HepG2 (cell line): ENCODE data around the gene GABRA1. TPM values are rescaled to one million over a fixed set of nuclear protein-coding genes. Genes with fewer than 3 reads are reported as not detected.

Experiments
- ATAC-seq: fragments of 200-7000 bp; cut with Tn5 transposase; 3 replicates; pipeline ENCODE4 v1.9.1; 2020; ENCODE audit warnings: mild to moderate bottlenecking, moderate library complexity
- BruUV-seq: library from RNA; stranded (reverse); fragments of 400-500 nt; replicated peaks from 2 replicates; lab custom pipeline; 2021; lab: Mats Ljungman, UMichigan
- CTCF ChIA-PET: fragments of 300-600 bp; formaldehyde crosslinking; extraction: SDS; loops from one replicate; lab custom pipeline; 2021; ENCODE audit warnings: low total read pairs, inconsistent platforms, low intra/inter-chr PET ratio; lab: Yijun Ruan, JAX
- POLR2A ChIA-PET: fragments of 350-600 bp; sonication (Branson Sonifier 250); formaldehyde crosslinking; loops from one replicate; lab custom pipeline; 2020; ENCODE audit warnings: antibody characterized with exemption, inconsistent platforms; lab: Yijun Ruan, JAX
- DNase-seq: peaks from one replicate; pipeline ENCODE4 v3.0.0-alpha.2; 2015; ENCODE audit warnings: low spot score
- FAIRE-seq: peaks from 3 replicates; lab custom pipeline; 2011; peaks lifted over from hg19 to GRCh38; lab: Jason Lieb, UNC
- H2AFZ ChIP-seq: one replicate; pipeline ENCODE4 v1.6.1; 2011; ENCODE audit warnings: low read length, inconsistent platforms
- H3K27ac ChIP-seq: fragments of 300-600 bp; 3 replicates; pipeline ENCODE4 v1.8.0; 2011; ENCODE audit warnings: mixed run types, mild to moderate bottlenecking, mixed read lengths, low read length, inconsistent platforms; ENCODE audit not compliant: insufficient read depth; ENCODE audit errors: extremely low read length
- H3K27me3 ChIP-seq, 2 experiments: fragments of 200-600 bp in 1 of 2; 2 replicates in 1 of 2; 3 replicates in 1 of 2; pipeline versions ENCODE4 v1.6.0 to v1.8.0; 2011; ENCODE audit warnings: low read length in 2 of 2, mild to moderate bottlenecking in 2 of 2, moderate library complexity in 2 of 2, inconsistent platforms in 1 of 2; ENCODE audit not compliant: insufficient read depth in 2 of 2, control insufficient read depth in 1 of 2
- H3K36me3 ChIP-seq, 2 experiments: fragments of 200-600 bp in 1 of 2; replicated peaks in 1 of 2; 2 replicates in 1 of 2; 3 replicates in 1 of 2; pipeline versions ENCODE4 v1.5.1 to v1.8.0; 2011; ENCODE audit warnings: low read length in 2 of 2, inconsistent platforms in 1 of 2; ENCODE audit not compliant: insufficient read depth in 2 of 2, control insufficient read depth in 1 of 2
- H3K4me1 ChIP-seq: 2 replicates; pipeline ENCODE4 v1.5.1; 2012; ENCODE audit warnings: low read length, inconsistent platforms; ENCODE audit not compliant: insufficient read depth
- H3K4me2 ChIP-seq: 2 replicates; pipeline ENCODE4 v1.6.0; 2011; ENCODE audit warnings: low read depth, low read length, inconsistent platforms
- H3K4me3 ChIP-seq, 3 experiments: fragments of 200-600 bp in 1 of 3; sonication (generic), shearing (Covaris generic) in 1 of 3; replicated peaks in 1 of 3; 2 replicates each; pipeline ENCODE4 v1.5.1; 2011 to 2016; ENCODE audit warnings: low read length in 3 of 3, inconsistent platforms in 2 of 3, low read depth in 2 of 3, mild to moderate bottlenecking in 2 of 3, control low read depth in 1 of 3, mixed read lengths in 1 of 3; ENCODE audit not compliant: insufficient read depth in 1 of 3
- H3K79me2 ChIP-seq: one replicate; pipeline ENCODE4 v1.6.1; 2011; ENCODE audit warnings: low read length, inconsistent platforms; ENCODE audit not compliant: insufficient read depth
- H3K9ac ChIP-seq: 2 replicates; pipeline ENCODE4 v1.6.0; 2011; ENCODE audit warnings: mild to moderate bottlenecking, low read depth, low read length, inconsistent platforms; ENCODE audit not compliant: insufficient read depth
- H3K9me3 ChIP-seq: 2 replicates; pipeline ENCODE4 v1.5.1; 2012; ENCODE audit warnings: mild to moderate bottlenecking, low read length
- H4K20me1 ChIP-seq: 2 replicates; pipeline ENCODE4 v1.6.0; 2011; ENCODE audit warnings: inconsistent platforms, mild to moderate bottlenecking, low read length, moderate library complexity; ENCODE audit not compliant: insufficient read depth
- ARNTL ChIP-seq: sonication (generic); formaldehyde crosslinking; IDR thresholded peaks from 2 replicates; pipeline ENCODE4 v1.4.0; 2020; ENCODE audit warnings: mild to moderate bottlenecking, missing genetic modification reagents
- EHMT2 ChIP-seq: fragments of 200-600 bp; sonication (generic); IDR thresholded peaks from 2 replicates; pipeline ENCODE4 v1.7.0; 2017; ENCODE audit warnings: antibody characterized with exemption, low read depth, low read length, borderline replicate concordance
- JUNB ChIP-seq: sonication (generic); formaldehyde crosslinking; IDR thresholded peaks from 2 replicates; pipeline ENCODE4 v1.8.0; 2022; ENCODE audit warnings: missing genetic modification reagents, mild to moderate bottlenecking, borderline replicate concordance
- PLSCR1 ChIP-seq: sonication (generic); formaldehyde crosslinking; IDR thresholded peaks from 2 replicates; pipeline ENCODE4 v1.5.0; 2020; ENCODE audit warnings: missing genetic modification reagents, mild to moderate bottlenecking, borderline replicate concordance
- REST ChIP-seq, 2 experiments: IDR thresholded peaks; 2 replicates each; pipeline ENCODE4 v1.6.1; 2011 to 2012; ENCODE audit warnings: low read length in 2 of 2, borderline replicate concordance in 1 of 2, low read depth in 1 of 2, mild to moderate bottlenecking in 1 of 2, moderate library complexity in 1 of 2
- ZNF660 ChIP-seq: sonication (generic); formaldehyde crosslinking; IDR thresholded peaks from 2 replicates; pipeline ENCODE4 v1.5.1; 2020; ENCODE audit warnings: mild to moderate bottlenecking, low read depth, missing genetic modification reagents, borderline replicate concordance
- in situ Hi-C: cut with HindIII; loops from 2 replicates; pipeline ENCODE4 v1.10.0; 2017; ENCODE audit warnings: low pct_unique_long_range_greater_than_20kb; ENCODE audit not compliant: extremely low pct_ligation_motif_present
- intact Hi-C: fragments of 100-400 bp; cut with micrococcal nuclease; formaldehyde crosslinking; loops from one replicate; pipeline ENCODE4 v1.10.0; 2022; ENCODE audit not compliant: unreplicated experiment
- polyA plus RNA-seq, 8 experiments: library from polyadenylated mRNA; depleted of rRNA in 3 of 8; stranded (reverse) in 7 of 8; unstranded in 1 of 8; fragments of >200 nt; fragmentation: Illumina TruSeq in 4 of 8; extraction: Trizol in 4 of 8; gene quantifications; 2 replicates each; pipeline versions ENCODE4 v1.2.1 to v1.2.3, GENCODE V29; 2011 to 2016; ENCODE audit warnings: low read depth in 4 of 8, missing spikeins in 1 of 8, mixed read lengths in 1 of 8; ENCODE audit not compliant: insufficient read depth in 1 of 8
- total RNA-seq, 5 experiments: library from RNA; depleted of rRNA; stranded (reverse); fragments of >200 nt; fragmentation: Illumina TruSeq; extraction: Trizol; gene quantifications; 2 replicates each; pipeline ENCODE4 v1.2.3, GENCODE V29; 2016; ENCODE audit warnings: low read depth in 1 of 5
- TF ChIP-seq, protein P1 (sequence below): sonication (generic); formaldehyde crosslinking; IDR thresholded peaks from 2 replicates; pipeline ENCODE4 v1.4.0; 2020; ENCODE audit warnings: missing genetic modification reagents, borderline replicate concordance

Gene GABRA1
- total and polyA plus RNA-seq, 2 of the 13 experiments (the other 11 are each of a cell fraction or from before 2014, with no cell fraction given): not detected

DNA sequence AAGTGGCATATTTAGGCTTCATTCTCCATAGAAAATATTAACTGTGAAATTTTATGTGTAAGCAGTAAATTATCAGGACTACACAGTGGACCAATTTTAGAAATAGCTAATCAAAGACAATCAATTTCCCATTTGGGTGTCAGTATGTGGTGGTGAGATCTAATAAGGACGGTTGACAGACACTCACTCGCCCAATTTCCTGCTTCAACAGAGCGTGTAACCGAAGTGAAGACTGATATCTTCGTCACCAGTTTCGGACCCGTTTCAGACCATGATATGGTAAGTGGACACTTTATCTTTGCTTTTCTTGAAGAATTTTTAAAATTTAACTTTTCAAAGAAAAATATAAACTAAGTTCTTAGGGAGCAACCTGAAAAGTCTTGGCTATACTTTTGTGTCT lies 17.6 kb downstream of the GABRA1 start (continued):
- TF ChIP-seq, protein P1, sequence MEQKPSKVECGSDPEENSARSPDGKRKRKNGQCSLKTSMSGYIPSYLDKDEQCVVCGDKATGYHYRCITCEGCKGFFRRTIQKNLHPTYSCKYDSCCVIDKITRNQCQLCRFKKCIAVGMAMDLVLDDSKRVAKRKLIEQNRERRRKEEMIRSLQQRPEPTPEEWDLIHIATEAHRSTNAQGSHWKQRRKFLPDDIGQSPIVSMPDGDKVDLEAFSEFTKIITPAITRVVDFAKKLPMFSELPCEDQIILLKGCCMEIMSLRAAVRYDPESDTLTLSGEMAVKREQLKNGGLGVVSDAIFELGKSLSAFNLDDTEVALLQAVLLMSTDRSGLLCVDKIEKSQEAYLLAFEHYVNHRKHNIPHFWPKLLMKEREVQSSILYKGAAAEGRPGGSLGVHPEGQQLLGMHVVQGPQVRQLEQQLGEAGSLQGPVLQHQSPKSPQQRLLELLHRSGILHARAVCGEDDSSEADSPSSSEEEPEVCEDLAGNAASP (CRISPR knock-in tag): no peak
- TF ChIP-seq PLSCR1 (CRISPR knock-in tag) (no peak), ARNTL (CRISPR knock-in tag) (no peak), ZNF660 (CRISPR knock-in tag) (no peak)

GRCh38 chr5:161889971-161890370 lies 42.1 kb downstream of the GABRA1 start:
- H3K36me3 ChIP-seq: no peaks in the 10 kb centered on the region
- H3K4me1 ChIP-seq: no peaks in the 10 kb centered on the region
- TF ChIP-seq EHMT2 (0 out of 2 replicates have a peak, but pooled peaks have one; percentile 33), JUNB (CRISPR knock-in tag) (no peak), REST (IDR thresholded peaks at IDR 0.05; ENCODE audit: borderline replicate concordance in 1 of 2, low read depth in 1 of 2, low read length in 2 of 2) (peak in 1 of 2 experiments; percentile 86; a peak in 3 of 4 replicates)
- H3K79me2 ChIP-seq: no peaks in the 10 kb centered on the region
- H3K4me2 ChIP-seq: no peak overlapping the region
- no peaks in the 10 kb centered on the region for H4K20me1 ChIP-seq
- H3K27me3 ChIP-seq: no peaks in the 10 kb centered on the region
- in situ Hi-C loops (no loop called here), intact Hi-C loops (no loop called here)
- no TSS peak for BruUV-seq
- DNase-seq: no peak
- no peak overlapping the region for H3K9ac ChIP-seq
- CTCF ChIA-PET: no interaction called here
- POLR2A ChIA-PET: no interaction called here
- no peaks in the 10 kb centered on the region for H3K9me3 ChIP-seq
- no peak for ATAC-seq
- FAIRE-seq: no peak
- no peak overlapping the region for H3K27ac ChIP-seq
- H3K4me3 ChIP-seq: no peak overlapping the region
- no peak overlapping the region for H2AFZ ChIP-seq
